Medulla oblongata (tissue), 1 donor: Measurements from ENCODE around the gene CDH4.
A peak's percentile ranks its signal among the peaks of the same experiment; 100 is the strongest.
"Not testable (repeated sequence)": the region's sequence is repeated elsewhere in the genome, so short reads cannot be mapped to it uniquely, and the experiment has no call there.

Experiments
- DNase-seq: peaks from one replicate; pipeline ENCODE4 v3.0.0-alpha.2; 2015; ENCODE audit errors: extremely low spot score

The CDH4 gene

DNA sequence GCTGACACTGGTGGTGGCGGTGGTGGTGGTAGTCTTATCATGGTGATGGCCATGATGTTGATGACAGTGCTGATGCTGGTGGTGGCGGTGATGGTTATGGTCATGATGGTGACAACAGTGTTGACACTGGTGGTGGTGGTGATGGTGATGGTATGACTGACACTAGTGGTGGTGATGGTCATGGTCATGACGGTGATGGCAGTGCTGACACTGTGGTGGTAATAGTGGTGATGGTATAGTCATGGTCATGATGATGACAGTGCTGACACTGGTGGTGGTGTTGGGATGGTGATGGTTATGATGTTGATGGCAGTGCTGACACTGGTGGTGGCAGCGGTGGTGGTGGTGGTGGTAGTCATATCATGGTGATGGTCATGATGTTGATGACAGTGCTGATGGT lies 205.7 kb downstream of the CDH4 start:
- DNase-seq: no peak

DNA sequence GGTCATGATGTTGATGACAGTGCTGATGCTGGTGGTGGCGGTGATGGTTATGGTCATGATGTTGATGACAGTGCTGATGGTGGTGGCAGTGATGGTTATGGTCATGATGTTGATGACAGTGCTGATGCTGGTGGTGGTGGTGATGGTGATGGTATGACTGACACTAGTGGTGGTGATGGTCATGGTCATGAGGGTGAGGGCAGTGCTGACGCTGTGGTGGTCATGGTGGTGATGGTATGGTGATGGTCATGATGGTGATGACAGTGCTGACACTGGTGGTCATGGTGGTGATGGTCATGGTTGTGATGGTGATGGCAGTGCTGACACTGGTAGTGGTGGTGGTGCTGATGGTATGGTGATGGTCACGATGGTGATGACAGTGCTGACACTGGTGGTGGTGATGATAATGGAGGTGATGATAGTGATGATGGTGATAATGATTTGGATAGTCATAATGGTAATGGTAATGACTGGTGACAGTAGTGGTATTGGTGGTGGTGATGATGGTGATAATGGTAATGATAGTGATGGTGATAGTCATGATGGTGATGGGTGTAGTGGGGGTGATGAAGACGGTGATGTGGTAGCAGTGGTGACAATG lies 206.2 kb downstream of the CDH4 start:
- DNase-seq: no peak

DNA sequence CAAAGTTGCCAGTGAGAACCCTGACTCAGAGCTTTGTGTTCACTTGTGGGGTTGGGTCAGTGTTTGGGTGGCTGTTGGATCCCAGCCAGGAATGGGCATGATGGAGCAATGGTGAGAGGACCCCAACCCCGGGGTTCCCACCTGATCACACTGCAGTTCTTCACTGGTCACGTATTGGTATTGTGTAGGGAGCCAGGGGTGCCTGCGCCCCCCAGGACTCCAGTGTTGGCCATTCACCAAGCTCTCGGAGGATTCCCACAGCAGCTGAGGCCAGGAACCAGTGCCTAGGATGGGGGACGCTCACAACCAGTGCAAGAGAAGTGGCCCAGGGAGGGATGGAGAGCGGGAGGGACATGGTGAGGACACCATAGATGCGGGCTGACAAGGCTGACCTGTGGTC lies 207.2 kb downstream of the CDH4 start:
- no peak for DNase-seq

DNA sequence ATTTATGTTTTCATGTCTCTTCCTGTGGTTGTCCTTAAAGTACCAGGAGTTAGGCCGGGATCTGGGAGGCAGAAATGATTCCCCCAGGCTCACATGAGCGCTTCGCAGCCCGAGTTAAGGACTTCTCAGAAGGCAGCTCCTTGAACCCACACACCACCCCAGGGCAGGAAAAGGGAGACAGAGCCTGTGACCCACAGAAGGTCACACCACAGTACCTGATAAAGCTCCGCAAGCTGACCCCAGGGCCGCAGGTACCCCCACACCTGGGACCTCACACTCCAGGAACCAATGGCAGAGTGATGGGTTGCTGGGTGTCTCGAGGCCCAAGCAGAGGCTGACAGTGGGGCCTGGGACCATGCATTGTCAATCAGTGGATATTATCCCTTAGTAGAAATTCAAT lies 207.6 kb downstream of the CDH4 start:
- DNase-seq: no peak

DNA sequence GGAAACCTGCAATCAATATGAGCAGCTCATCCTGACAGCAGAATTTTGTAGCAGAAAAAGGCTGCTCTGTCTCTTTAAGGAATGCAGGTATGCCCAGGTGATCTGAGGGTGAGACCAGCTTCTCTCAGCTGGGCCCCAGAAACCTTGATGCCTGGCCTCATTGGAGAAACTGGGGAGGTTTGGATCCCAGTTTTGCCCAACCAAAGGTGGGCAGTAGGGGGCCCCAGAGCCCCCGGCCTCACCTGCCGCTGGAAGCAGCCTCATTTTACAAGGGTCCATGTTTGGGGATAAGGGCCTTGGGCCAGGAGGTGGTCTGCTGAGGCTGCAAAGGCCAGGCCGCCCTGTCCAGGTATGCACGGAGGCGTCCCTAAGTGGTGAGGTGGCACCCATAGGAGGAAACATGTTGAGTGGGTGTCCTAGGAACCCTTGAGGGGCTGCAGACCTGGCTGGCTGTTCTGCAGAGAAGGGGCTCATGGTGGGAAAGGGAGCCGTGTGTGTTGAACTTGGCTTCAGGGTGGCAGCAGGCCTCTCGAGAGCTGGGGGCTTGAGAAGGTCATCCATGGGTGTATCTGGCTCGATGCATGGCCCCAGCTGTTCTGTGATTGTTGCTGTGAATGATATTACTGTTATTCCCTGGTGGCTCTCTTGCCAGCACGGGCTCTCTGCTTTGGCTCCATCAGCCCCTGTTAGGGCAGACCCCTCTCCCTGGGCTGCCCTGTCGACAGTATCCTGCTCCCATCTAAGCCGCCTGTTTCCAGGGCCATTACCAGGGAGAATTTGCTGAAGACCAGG lies 208.4 kb downstream of the CDH4 start:
- DNase-seq: no peak

DNA sequence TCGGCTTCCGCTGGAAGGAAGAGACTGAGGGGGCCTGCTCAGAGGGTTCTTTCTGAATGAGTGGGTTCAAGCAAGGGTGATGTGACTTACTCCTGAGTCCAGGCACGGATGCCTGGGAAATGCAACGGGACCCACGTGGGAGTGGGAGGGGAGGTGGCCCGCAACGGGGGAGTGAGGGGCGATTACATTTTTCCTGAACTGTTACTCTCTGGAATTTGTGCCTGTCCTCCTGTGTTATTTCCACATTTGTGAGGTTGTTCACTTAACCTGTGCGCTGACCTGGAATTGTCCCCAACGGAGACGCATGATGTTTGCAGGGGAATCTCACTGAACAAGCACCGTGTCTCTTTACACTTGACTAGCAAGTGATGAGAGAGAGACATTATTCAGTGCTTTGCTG lies 209.4 kb downstream of the CDH4 start:
- no peak for DNase-seq

DNA sequence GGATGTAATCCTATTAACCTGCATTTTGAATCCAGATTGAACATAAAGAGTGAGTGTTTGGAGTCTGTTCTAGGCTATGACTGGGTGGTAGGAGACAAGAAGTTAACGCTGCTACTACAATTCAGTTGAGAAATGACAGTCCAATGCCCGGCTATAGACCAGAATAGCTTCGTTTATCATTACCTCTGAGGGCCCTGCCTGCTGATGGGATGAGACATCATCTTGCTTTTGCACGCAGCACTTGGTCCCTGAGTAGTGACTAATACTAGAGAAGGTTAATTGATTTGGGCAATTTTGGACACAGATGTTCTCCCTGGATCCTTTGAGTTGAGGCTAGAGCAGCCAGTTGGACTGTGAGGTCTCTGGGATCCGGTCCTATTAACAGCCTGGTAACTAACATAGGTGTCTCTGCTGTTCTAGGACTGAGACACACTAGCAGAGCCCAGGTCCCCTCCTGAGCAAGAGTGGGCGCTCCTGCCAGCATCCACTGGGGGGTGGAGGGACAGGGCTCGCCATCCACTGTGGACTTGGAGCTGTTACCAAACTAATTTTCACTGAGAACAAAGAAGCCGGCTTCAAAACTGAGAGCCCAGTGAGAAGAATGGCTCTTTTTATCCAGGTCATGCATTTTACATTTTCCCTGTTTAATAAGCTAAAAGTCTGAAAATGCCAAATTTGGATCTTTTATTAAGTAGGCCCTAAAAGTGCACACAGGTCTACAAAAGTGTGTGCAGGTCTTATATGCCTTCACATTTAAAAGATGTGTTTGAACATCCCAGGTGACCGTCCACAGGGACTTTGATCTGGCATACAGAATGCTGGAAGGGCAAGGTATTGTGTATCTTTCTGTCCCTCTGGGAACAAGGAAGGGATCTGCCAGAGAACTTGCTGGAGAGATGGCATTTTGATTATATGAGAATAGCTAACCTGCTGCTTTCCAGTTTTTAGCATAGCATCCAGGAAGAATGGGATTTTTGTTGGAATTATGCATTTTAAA lies 212.5 kb downstream of the CDH4 start:
- peak; percentile 58 for DNase-seq

DNA sequence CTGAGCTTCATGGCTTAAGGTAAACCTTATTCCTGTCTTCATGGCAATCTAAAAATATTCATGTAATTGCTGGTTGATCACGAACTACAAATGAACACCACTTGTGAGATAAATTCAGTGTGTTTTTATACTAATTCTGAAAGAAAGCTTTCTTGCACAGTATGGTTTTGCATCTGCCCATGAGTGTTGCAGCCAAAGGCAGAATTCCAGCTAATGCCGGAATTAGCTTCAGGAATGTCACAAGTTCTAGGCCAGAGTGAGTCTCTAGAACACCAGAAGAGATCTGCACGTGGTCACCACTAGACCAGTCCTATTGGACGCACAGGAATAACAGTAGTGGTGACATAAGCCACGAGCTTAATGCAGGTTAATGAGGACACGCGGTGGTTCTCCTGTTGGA lies 223.7 kb downstream of the CDH4 start:
- no peak for DNase-seq

DNA sequence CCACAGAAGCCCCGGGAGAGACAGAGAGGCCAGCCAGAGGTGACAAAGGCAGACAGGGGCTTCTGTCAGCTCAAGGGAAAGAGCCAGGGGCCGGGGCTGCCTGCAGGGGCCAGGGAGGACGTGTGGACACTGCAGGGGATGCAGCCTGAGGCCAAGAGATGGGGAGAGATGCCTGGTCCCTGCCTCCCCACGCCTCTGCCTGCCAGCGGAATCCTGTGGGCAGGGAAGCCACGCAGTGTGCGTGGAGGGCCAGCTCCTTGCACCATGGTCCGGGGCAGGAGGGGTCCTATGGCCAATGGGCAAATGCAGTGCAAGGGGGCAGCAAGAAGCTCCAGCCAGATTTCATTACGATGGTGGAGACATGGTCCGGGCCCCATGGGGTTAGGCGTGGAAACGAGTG lies 224.9 kb downstream of the CDH4 start:
- DNase-seq: no peak

DNA sequence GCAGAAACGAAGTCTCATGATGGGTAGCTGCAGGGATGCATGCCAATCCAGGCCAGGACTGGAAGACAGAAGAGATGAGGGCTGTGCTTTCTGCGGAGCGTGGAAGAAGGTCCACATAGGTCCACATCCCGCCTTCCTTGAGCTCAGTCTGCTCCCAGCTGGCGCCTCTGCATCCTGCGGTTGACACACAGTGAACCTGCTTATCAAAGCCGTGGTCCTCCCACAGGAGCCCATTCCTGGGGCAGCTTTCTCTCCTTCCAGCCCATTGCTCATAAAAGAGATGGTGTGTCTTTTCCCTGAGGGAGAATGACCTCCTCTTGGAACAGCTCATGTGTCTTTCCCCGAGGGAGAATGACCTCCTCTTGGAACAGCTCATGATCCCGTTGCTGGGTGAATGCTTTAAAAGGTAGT lies 225.4 kb downstream of the CDH4 start:
- DNase-seq: no peak

DNA sequence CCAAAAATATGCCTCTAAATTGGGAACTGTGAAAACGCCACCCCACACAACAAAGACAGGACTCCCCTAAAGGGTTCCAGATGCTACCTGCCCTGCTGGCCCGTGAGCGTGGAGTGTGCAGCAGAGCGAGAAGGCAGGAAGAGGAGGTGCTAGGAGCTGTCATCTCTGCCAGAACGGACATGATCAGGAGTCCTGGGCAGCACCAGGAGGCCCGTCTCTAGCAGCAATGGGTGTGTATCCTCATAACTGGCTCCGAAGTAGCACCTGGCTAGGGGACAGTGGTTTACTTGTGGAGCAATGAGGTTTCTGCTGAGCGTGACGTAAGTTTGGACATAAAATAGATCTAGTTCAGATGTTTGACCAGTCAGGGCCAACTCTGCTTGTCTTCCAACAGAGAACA lies 226.0 kb downstream of the CDH4 start:
- no peak for DNase-seq

DNA sequence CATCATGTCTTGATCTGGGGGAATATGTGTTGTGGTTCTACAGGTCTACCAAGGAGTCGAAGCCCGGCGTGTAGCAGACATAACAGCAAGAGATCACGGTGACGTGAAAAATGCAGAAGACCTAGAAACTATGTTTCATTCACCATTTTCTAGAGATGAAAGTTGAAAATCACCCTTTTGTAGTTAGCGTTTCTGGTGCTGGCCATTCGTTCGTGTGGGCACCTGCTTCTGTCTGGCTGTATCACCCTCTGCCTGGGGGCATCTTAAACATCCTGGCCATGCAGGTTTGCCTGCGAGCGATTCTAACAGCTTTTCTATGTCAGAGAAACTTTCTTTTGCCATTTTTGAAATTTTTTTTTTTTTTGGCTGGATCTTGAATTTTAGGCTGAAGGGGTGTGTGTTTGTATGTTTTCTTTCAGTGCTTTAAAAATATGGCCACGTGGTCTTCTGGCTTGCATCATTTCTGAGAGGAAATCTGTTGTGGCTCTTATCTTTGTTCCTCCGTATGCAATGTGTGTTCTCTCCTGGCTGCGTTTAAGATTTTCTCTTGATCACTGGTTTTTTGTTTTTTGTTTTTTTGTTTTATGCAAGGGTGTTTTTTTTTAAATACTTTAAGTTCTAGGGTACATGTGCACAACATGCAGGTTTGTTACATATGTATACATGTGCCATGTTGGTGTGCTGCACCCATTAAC lies 226.7 kb downstream of the CDH4 start:
- no peak for DNase-seq

DNA sequence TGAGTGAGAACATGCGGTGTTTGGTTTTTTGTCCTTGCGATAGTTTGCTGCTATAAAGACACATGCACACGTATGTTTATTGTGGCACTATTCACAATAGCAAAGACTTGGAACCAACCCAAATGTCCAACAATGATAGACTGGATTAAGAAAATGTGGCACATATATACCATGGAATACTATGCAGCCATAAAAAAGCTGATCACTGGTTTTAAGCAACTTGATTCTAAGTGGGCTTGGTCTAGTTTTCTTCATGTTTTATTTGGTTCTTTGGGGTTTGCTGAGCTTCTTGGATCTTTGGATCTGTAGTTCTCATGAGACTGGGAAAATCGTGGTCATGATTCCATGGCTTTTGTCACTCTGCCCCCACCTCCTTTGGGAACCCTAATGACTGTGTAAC lies 227.4 kb downstream of the CDH4 start:
- not testable (repeated sequence) for DNase-seq

DNA sequence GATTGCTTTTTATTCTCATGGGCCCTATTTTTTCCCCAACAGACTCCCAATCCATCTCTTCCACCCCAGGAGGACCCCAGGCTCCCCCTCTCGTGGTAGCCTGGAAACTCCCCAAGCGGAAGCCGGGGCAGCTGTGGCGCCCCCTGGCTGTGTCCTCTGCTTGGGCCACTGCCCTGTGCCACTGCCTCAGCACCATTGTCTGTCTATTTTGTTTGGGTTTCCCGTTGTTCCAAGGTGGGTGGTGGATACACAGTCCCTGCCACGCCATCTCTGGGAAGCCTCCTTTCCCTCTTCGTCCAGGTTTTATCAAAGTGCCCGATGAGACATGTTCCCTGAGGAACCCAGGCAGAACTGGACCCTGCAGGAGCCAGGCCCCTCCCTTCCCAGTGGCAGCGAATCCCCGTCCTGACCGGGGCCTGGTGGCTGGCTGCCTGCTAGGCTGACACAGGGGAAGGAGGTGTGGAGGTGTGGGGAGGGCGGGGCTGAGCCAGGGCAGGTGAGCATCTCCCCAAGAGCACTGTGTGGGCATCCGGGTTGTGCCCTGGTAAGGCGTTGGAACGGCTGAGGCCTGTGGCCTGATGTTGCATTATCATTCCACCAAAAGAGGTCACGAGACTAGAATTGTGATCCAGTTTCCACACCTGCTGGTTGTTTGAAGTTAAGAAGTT lies 228.2 kb downstream of the CDH4 start:
- no peak for DNase-seq

DNA sequence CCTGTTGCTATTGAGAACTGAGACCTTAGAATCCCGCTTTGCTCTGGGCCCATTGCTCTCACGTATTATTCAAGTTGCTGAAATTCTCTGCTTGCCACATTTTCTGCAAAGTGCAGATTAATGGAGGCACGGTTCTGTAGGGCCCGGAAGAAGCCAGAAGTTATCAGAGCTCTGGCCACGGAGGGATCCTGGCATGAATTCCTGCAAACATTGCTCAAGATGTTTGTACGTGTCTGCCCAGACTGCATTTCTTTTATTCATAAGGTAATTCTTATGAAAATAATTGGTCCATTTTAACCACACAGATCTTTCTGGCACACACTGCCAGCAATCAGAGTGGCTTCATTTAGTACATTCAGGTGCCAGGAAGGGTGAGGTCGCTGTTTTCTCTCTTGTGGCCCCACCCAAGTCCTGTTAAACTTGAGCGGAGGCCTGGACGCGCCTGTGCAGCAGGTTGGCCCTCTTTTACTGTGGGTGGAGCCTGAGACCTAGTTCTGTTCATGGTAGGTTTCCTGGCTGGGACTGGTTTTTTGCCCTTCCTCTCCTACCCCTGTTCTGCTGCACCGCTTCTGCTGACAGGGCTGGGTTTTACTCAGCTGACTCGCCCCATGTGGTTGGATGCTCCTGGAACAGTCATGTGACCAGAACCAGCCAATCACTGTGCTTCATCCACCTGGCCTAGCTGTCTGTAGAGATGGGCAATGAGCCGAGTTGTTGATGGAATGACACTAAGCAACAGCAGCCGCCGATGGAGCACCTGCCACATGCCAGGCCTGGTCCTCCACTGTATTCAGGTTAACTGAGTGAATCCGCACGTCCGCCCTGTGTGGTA lies 230.2 kb downstream of the CDH4 start:
- no peak for DNase-seq

DNA sequence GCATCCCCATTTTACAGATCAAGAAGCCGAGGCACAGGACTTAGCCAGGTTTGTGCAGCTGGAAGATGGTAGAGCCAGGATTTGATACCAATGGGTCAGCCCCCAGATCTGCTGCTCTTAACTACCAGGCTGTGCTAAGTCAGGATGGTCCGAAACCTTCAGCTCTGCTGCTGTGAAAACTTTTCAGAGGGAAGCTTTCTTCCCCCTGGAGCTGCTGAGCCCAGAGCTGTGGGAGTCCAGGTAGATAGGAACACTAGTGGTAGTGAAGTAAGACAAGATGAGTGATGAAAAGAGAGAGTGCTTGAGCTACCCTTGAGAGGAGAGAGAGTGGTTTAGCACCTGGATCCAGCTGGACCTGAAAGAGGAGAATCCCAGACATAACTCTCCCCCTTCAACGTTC lies 230.8 kb downstream of the CDH4 start:
- DNase-seq: no peak

DNA sequence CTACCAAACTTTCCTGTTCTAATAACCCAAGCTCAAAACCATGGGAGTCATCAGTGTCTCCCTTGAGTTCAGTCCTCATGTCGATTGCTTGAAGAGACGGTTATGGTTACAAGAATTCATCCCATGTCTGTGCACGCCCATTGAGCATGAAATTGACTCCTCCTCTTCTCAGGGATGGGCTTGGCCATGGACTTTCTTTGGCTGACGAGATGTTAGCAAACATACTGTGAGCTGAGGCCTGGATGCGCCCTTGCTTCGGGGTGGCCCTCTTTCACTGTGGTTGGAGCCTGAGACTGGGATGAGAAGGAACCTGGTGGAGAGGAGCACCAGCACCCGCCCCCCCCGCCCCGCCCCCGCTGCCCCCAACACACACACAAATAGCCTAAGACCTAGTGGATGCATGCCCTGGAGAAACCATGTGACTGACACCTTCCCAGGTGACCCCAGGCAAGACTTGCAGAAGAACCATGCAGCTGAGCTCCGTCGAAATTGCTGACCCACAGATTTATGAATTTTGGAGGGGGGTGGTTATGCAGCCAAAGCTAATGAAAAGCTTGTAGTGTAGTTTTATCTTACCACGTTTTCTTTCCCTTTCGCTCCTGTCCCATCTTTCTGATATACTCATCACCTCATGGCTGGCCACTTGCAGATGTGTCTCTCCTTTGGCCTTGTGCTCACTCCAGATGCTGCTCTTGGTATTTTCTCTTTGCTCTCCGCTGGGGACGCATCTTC lies 231.4 kb downstream of the CDH4 start:
- no peak for DNase-seq

DNA sequence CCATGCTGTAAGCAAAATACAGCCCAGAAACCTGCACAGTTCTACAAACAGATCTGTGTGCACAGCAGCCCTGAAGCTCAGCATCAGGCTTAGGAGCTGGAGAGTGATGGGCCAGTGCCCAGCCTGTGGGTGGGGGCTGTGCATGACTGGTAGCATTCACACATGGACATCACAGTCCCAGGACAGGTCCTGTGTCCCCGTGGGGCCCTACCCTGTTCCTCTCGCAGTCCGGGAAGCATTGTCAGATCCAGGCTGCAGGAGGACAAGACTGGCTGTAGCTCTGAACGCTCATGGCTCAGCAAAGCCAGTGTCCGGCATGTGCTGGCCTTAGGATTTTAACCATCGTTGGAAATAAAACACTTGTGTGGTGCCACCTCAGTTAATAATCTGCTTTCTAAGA lies 234.1 kb downstream of the CDH4 start:
- no peak for DNase-seq

DNA sequence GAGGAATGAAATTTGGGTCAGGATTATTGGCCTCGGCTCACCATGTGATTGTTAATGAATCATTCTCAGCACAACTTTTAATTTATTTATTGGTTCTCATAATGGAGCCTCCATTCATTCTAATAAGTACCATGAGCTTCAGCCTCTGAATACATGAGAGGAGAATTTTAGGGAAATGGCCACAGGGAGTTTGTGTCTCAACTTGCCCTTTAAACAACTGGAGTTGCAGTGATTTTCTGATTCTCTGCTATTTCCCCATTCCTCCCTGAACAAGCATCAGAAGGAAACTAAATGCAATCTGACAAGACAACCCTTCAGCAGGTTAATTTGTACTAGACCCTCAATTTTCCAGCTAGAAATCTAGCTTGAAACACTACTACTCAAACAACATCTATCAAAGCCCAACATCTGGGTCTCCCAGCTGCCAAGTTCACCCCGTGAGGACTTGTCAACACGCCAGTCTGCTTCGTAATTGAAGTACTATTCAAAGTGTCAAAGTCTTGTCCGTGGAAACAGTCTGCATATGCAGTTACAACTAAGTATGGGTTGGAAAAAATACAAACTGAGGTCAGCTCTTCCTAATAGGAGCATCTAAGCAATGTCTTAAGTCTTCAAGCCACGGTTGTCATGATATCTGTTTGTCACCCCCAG lies 235.4 kb downstream of the CDH4 start:
- peak; percentile 10 for DNase-seq
